Body of pancreas (tissue), 4 donors: Measurements from ENCODE around the gene AGO3. TPM values are rescaled to one million over a fixed set of nuclear protein-coding genes. Genes with fewer than 3 reads are reported as not detected.

Experiments
- ATAC-seq: fragments of 150-250 bp; one replicate; pipeline ENCODE4 v1.9.1; 2016
- DNase-seq, 4 donors: peaks; one replicate each; pipeline ENCODE4 v3.0.0-alpha.2; 2019
- H3K27ac ChIP-seq, 4 donors: fragments of 200-600 bp; sonication (generic); 1 replicate in 3 of 4; 2 replicates in 1 of 4; pipeline versions ENCODE4 v1.5.1 to v1.6.1; 2016 to 2019; ENCODE audit warnings: mild to moderate bottlenecking in 1 of 4, mixed read lengths in 1 of 4, moderate library complexity in 1 of 4
- H3K27me3 ChIP-seq, 2 donors: fragments of 200-600 bp; sonication (generic); one replicate each; pipeline ENCODE4 v1.6.0; 2016; ENCODE audit warnings: mild to moderate bottlenecking in 1 of 2
- H3K36me3 ChIP-seq, 2 donors: fragments of 200-600 bp; sonication (generic); replicated peaks in 1 of 2; 2 replicates each; pipeline ENCODE4 v1.5.1; 2016; ENCODE audit warnings: low read depth in 2 of 2; ENCODE audit not compliant: insufficient read depth in 1 of 2
- H3K4me1 ChIP-seq: fragments of 200-600 bp; sonication (generic); one replicate; pipeline ENCODE4 v1.6.0; 2016
- H3K4me3 ChIP-seq, 2 donors: fragments of 200-600 bp; sonication (generic); 1 replicate in 1 of 2; 2 replicates in 1 of 2; pipeline ENCODE4 v1.5.1; 2016 to 2019
- H3K9me3 ChIP-seq, 3 donors: fragments of 200-600 bp; sonication (generic); 1 replicate in 2 of 3; 2 replicates in 1 of 3; pipeline ENCODE4 v1.5.1; 2016
- CTCF ChIP-seq, 7 experiments: fragments of 450-650 bp in 4 of 7; fragments of 200-600 bp in 3 of 7; sonication (generic) in 3 of 7; IDR thresholded peaks; one replicate each; pipeline ENCODE4 v1.5.1; 2016 to 2019; ENCODE audit warnings: antibody characterized with exemption in 7 of 7
- POLR2A ChIP-seq, 3 donors: fragments of 450-650 bp; IDR thresholded peaks; one replicate each; pipeline ENCODE4 v1.6.1; 2016; ENCODE audit warnings: antibody characterized with exemption in 3 of 3, mild to moderate bottlenecking in 2 of 3
- WGBS, 2 donors: methylation state at CpG; one replicate each; pipeline ENCODE4 v1.1.5; 2017; 5-methylcytosine and 5-hydroxymethylcytosine counted together
- intact Hi-C: fragments of 100-400 bp; cut with DNase I; formaldehyde crosslinking; loops from one replicate; pipeline ENCODE4 v1.15.1; 2023
- total RNA-seq, 2 donors: library from RNA; depleted of rRNA; stranded (reverse); fragments of >200 nt; gene quantifications; one replicate each; pipeline ENCODE4 v1.1.0, GENCODE V29; 2016

AGO3 gene
- total RNA-seq, result 10 to 100 TPM; 10.9 to 12.2 TPM

DNA sequence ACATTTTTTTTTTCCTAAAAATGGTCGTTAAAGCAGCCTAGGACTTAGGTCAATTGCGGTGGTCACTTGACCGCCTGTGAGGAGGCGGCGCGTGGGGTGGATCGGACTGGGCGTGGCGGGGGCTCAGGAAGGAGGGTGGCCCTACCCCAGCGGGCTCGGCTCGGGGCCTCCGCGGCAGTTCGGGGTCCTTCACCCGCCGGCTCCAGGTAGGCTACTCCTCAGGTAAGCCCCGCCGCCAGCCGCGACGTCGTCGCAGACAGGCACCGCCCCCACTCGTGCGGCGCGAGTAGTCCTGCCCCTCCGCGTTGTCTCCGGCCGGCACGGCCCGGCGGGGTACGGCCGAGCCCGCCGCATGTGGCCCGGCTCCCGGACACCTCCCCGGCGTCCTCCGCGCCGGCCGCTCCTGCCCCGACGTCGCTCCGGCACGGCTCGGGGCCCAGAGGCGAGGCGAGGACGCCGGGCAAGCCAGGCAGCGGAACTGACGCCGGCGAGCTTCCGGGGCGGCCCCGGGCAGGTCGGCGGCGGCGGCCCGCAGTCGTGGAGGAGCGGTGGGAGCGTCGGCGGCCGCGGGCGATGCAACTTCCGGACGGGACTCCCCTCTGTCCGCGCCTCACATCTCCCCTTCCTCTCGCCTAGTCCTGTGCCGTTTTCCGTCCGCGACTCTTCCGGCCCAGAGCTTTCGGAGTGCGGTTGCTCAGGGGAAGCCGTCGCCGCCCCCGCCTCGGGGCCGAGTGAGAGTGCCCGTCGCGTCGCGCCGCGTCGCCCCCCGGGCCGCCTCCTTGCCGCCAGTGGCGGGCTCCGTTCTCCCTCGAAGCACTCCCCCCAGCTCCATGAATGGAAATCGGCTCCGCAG, at the start of gene AGO3:
Gene AGO3, plus strand, starts transcription at position 513 of the 853 bp plus-strand sequence. Its CDS starts 322 bp downstream, at position 835.
- Histone ChIP-seq H3K36me3 (no peaks in the 10 kb centered on the region), H3K27ac (peak within 1 kb of the TSS; percentile 90 to 99 (median 94)), H3K4me3 (peak within 1 kb of the TSS; percentile 65 to 82), H3K27me3 (no peaks in the 10 kb centered on the region), H3K4me1 (peaks cover 25% of the 10 kb centered on the region), H3K9me3 (no peaks in the 10 kb centered on the region)
- DNase-seq, result peak; percentile 77 to 85 (median 81)
- ATAC-seq, result peak; percentile 90
- 0% methylated on average over 10 to 102 of the region's 112 CpGs for WGBS, 2 donors
- intact Hi-C loops, result no loop called here
- TF ChIP-seq CTCF (IDR thresholded peaks at IDR 0.05) (peak in 1 of 7 experiments; percentile 1), POLR2A (IDR thresholded peaks at IDR 0.05) (peak; percentile 73 to 84 (median 78))

DNA sequence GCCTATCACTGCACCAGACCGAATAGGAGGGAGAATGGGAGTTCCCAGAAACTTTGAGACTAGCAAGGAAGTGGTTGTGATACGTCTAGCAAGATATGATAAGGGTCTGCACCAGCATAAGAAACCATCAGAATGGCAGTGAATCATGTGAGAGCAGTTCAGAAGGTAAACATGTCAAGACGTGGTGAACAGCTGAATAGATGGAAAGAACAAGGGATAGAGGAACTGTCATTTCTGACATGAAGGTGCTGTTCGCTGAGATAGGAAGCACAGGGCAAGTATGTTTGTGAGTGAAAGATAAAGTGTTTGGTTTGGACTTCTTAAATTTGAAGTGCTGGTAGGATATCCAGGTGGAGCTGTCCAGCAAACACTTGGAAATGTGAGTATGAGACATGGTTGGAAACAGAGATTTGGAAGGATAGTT, 49.0 kb upstream of the AGO3 start:
- no peaks in the 10 kb centered on the region for H3K36me3 ChIP-seq
- no peaks in the 10 kb centered on the region for H3K27me3 ChIP-seq
- TF ChIP-seq POLR2A (IDR thresholded peaks at IDR 0.05) (no peak), CTCF (IDR thresholded peaks at IDR 0.05) (no peak)
- no peak for DNase-seq
- WGBS, 2 donors, result 33 to 34% methylated on average over 4 of the region's 4 CpGs
- no peaks in the 10 kb centered on the region for H3K9me3 ChIP-seq
- peaks cover 25% of the 10 kb centered on the region for H3K4me1 ChIP-seq
- ATAC-seq, result no peak
- no peak overlapping the region for H3K27ac ChIP-seq
- intact Hi-C loops, result no loop called here
- H3K4me3 ChIP-seq, result no peak overlapping the region

- WGBS, 2 donors, result 44 to 48% methylated on average over 14 to 16 of the region's 16 CpGs
- ATAC-seq (no peak), DNase-seq (peak in 2 of 4 donors; percentile 8 to 12)
- Histone ChIP-seq H3K36me3 (no peaks in the 10 kb centered on the region), H3K27me3 (no peaks in the 10 kb centered on the region), H3K4me3 (no peak overlapping the region), H3K27ac (peak overlapping the region in 3 of 4 donors; percentile 66 to 85 (median 77)), H3K4me1 (peaks cover 30% of the 10 kb centered on the region), H3K9me3 (no peaks in the 10 kb centered on the region)
- TF ChIP-seq CTCF (IDR thresholded peaks at IDR 0.05) (no peak), POLR2A (IDR thresholded peaks at IDR 0.05) (no peak)
- intact Hi-C loops, result no loop called here
Observed at GRCh38 chr1:35882586-35882944, 48.3 kb upstream of the AGO3 start.

DNA sequence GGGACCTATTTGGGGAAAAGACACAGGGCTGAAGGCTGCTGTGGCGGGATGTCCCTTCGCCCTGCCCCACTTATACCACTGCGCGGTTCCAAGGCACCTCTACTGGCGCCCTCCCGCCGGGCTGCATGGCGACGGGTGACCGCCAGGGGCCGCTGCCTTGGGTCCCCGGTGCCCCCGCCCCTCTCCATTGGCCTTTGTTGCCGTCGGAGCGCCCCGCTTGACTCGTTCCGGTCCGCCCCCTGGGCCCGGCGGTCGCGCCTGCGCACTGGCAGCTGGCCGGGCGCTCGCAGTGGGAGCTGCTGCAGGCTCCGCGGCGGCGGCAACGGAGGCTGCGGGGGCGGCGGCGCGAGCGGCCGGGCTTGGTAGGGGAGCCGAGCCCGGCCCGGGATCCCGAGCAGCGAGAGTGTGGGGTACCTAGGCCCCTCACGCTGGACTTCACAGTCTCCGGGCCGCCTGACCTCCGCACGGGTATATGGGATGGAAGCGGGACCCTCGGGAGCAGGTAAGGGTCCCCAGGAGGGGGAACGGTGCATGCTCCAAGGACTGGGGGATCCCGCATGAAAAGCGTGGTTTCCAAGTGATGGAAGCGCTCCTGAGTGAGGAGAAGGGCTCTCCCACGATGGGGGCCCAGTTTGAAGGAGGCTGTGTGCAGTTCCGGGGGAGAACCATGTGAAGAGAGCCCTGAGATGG, 47.8 kb upstream of the AGO3 start, which contains the start of gene AGO1:
Gene AGO1, plus strand, starts transcription at position 265 of the 690 bp plus-strand sequence. Its CDS starts 213 bp downstream, at position 478.
- H3K36me3 ChIP-seq, result no peaks in the 10 kb centered on the region
- H3K27me3 ChIP-seq, result no peaks in the 10 kb centered on the region
- H3K4me1 ChIP-seq, result peaks cover 30% of the 10 kb centered on the region
- ATAC-seq, result peak; percentile 95
- TF ChIP-seq POLR2A (IDR thresholded peaks at IDR 0.05), result peak; percentile 51 to 65 (median 63)
- TF ChIP-seq CTCF (IDR thresholded peaks at IDR 0.05), result peak; percentile 95 to 99 (median 98)
- H3K27ac ChIP-seq, result peak within 1 kb of the TSS; percentile 66 to 85 (median 75)
- DNase-seq, result peak; percentile 95 to 96 (median 95)
- H3K9me3 ChIP-seq, result no peaks in the 10 kb centered on the region
- H3K4me3 ChIP-seq, result peak within 1 kb of the TSS; percentile 87 to 97
- intact Hi-C loops, result no loop called here
- WGBS, 2 donors, result 2% methylated on average over 9 to 38 of the region's 58 CpGs
